Stimulated activated memory B cell treated with anti-CD40 and anti-IgM and Interleukin-4, amounts not matched to agents 10 μg/mL and 1 μg/mL and 100 μg/mL, for 72 hours (primary cell): Measurements from ENCODE around the gene DPAGT1.
"Not testable (repeated sequence)": the region's sequence is repeated elsewhere in the genome, so short reads cannot be mapped to it uniquely, and the experiment has no call there.

Experiments used
- ATAC-seq: fragments of 150-1000 bp; cut with Tn5 transposase; 2 replicates; pipeline ENCODE4 v1.10.0; 2021
- H3K27ac Mint-ChIP-seq: one replicate; pipeline ENCODE4 v1.8.0; 2022; ENCODE audit warnings: mild to moderate bottlenecking, mixed read lengths
- H3K27me3 Mint-ChIP-seq: one replicate; pipeline ENCODE4 v1.8.0; 2022; ENCODE audit warnings: mixed read lengths
- H3K36me3 Mint-ChIP-seq: one replicate; pipeline ENCODE4 v1.8.0; 2022; ENCODE audit warnings: mixed read lengths
- H3K4me1 Mint-ChIP-seq: one replicate; pipeline ENCODE4 v1.8.0; 2022; ENCODE audit warnings: mixed read lengths
- H3K4me3 Mint-ChIP-seq: one replicate; pipeline ENCODE4 v1.8.0; 2022; ENCODE audit warnings: mild to moderate bottlenecking, moderate library complexity, mixed read lengths
- H3K9me3 Mint-ChIP-seq: one replicate; pipeline ENCODE4 v1.8.0; 2022; ENCODE audit warnings: mixed read lengths

The DPAGT1 gene

GRCh38 chr11:119059128-119059527 is 42.5 kb downstream of the DPAGT1 start:
- Mint-ChIP-seq H3K4me1 (peaks cover 32% of the 10 kb centered on the region), H3K36me3 (peaks cover 18% of the 10 kb centered on the region)
- not testable (repeated sequence) for H3K27ac Mint-ChIP-seq, H3K9me3 Mint-ChIP-seq, H3K4me3 Mint-ChIP-seq, H3K27me3 Mint-ChIP-seq, ATAC-seq

- Mint-ChIP-seq H3K27ac (peak within 1 kb of the TSS; percentile 95), H3K36me3 (peaks cover 37% of the 10 kb centered on the region), H3K9me3 (no peaks in the 10 kb centered on the region), H3K27me3 (no peaks in the 10 kb centered on the region), H3K4me3 (peak within 1 kb of the TSS; percentile 91), H3K4me1 (peaks cover 51% of the 10 kb centered on the region)
- ATAC-seq = peak; percentile 97
Measured at GRCh38 chr11:119057000-119057769, 44.5 kb downstream of the DPAGT1 start, which contains the start of gene HYOU1. TSS of gene HYOU1 (minus strand) at chr11:119057205. CDS start at chr11:119056160, 1,045 bp downstream.

GRCh38 chr11:119056421-119056999 is 45.1 kb downstream of the DPAGT1 start:
- Mint-ChIP-seq H3K36me3 (peaks cover 42% of the 10 kb centered on the region), H3K27ac (peak overlapping the region; percentile 95), H3K9me3 (no peaks in the 10 kb centered on the region), H3K4me3 (peak overlapping the region; percentile 91), H3K27me3 (no peaks in the 10 kb centered on the region), H3K4me1 (peaks cover 58% of the 10 kb centered on the region)
- ATAC-seq = peak; percentile 3

DNA sequence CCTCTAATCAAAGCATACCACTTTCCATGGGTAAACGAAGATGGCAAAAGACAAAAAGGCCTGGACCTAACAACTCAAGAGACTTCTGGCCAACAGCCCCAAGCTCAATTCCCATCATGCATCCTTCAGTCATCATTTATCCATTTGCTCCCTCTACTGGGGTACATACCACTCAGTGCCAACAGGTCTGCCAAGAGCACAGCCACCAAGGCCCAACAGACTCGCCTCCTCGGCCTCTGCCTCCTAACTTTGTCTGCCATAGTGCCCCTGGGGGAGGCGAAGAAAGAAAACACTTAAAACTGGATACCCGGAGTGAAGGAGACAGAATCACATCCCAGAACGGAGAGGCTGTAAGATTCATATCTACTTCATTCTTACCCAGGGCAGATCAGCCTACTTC is 45.8 kb downstream of the DPAGT1 start:
- Mint-ChIP-seq H3K27ac (peak overlapping the region; percentile 95), H3K9me3 (no peaks in the 10 kb centered on the region), H3K4me1 (peaks cover 64% of the 10 kb centered on the region), H3K27me3 (no peaks in the 10 kb centered on the region), H3K4me3 (peak overlapping the region; percentile 91), H3K36me3 (peaks cover 48% of the 10 kb centered on the region)
- ATAC-seq = no peak

DNA sequence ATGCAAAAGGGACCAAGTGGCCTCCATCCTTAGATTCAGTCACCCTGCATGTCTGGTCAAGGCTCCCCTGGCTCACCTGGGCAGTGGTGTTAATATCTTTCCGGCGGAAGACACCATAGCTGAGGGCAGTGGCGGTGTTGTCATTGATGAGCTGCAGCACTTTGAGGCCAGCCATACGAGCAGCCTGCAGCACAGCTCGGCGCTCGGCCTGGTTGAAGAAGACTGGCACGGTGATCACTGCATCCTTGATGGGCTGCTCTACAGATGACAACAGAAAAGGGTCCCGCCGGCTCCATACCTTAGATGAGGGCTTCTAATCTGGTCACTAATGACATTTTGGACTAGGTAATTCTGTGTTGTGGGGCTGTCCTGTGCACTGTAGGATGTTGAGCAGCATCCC is 47.2 kb downstream of the DPAGT1 start:
- H3K36me3 Mint-ChIP-seq = peaks cover 56% of the 10 kb centered on the region
- H3K4me1 Mint-ChIP-seq = peaks cover 71% of the 10 kb centered on the region
- no peaks in the 10 kb centered on the region for H3K27me3 Mint-ChIP-seq
- no peak for ATAC-seq
- no peak overlapping the region for H3K27ac Mint-ChIP-seq
- no peaks in the 10 kb centered on the region for H3K9me3 Mint-ChIP-seq
- no peak overlapping the region for H3K4me3 Mint-ChIP-seq

GRCh38 chr11:119052163-119052814 is 49.4 kb downstream of the DPAGT1 start:
- no peak for ATAC-seq
- peak overlapping the region; percentile 61 for H3K27ac Mint-ChIP-seq
- no peaks in the 10 kb centered on the region for H3K9me3 Mint-ChIP-seq
- H3K27me3 Mint-ChIP-seq = no peaks in the 10 kb centered on the region
- H3K4me3 Mint-ChIP-seq = peak overlapping the region; percentile 77
- H3K4me1 Mint-ChIP-seq = peaks cover 59% of the 10 kb centered on the region
- peaks cover 77% of the 10 kb centered on the region for H3K36me3 Mint-ChIP-seq

DNA sequence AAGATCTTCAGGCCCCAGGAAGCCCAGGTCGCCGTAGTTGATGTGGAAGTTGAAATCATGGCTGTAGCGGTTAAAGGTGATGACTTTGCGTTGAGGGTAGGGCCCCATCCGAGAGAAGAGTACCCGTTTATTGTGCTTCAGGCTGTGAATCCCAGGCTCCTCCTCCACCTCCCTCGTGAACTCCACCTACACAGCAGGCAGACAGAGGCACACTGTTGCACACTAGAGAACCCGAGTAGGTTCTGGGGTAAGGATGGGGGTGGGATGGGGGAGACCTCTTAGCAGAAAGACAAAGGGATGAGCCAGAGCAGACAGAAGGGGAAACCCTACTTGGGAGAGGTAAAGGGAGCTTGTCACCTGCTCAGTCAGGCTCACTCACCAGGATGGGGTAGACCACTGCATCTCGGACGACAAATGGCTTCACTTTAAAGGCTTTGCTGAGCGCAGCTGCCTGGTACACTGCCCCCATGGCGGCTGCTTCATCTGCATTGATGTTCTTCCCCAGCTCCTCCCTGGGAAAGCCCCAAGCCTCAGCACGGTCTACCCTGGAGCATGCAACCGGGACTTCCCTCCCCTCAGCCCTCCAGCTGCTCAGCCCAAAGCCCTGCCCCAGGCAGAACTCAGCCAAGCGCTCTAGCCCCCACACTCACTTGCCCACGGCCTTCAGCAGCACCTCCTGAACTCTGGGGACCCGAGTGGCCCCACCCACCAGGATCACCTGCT is 50.1 kb downstream of the DPAGT1 start:
- Mint-ChIP-seq H3K36me3 (peaks cover 84% of the 10 kb centered on the region), H3K4me1 (peaks cover 58% of the 10 kb centered on the region)

DNA sequence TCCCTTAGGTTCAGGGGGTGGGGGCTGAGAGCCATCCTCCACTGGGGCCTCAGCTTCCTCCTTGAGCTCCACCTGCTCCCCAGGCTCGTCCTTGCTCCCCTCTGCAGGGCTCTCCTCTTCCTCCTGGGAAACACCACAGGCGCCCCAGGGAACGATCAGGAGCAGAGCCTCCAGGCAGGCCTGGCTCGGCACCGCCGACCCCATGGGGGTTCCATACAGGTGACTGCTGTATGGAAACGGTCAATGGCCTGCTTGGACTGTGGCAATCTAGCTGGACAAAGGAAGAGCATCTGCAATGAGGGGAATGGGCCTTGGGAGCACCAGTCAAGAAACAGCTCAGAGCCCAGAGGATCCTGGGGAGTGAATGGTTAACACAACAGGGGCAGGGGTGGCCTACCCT is 52.6 kb downstream of the DPAGT1 start:
- Mint-ChIP-seq H3K36me3 (peaks cover 88% of the 10 kb centered on the region), H3K9me3 (no peaks in the 10 kb centered on the region), H3K27ac (no peak overlapping the region), H3K4me3 (no peak overlapping the region), H3K27me3 (no peaks in the 10 kb centered on the region), H3K4me1 (peaks cover 39% of the 10 kb centered on the region)
- no peak for ATAC-seq

More for the DNA sequence above, 50.1 kb downstream of the DPAGT1 start:
- H3K4me3 Mint-ChIP-seq = peak overlapping the region; percentile 77
- ATAC-seq = peak; percentile 92
- H3K9me3 Mint-ChIP-seq = no peaks in the 10 kb centered on the region
- peak overlapping the region; percentile 61 for H3K27ac Mint-ChIP-seq
- H3K27me3 Mint-ChIP-seq = no peaks in the 10 kb centered on the region

DNA sequence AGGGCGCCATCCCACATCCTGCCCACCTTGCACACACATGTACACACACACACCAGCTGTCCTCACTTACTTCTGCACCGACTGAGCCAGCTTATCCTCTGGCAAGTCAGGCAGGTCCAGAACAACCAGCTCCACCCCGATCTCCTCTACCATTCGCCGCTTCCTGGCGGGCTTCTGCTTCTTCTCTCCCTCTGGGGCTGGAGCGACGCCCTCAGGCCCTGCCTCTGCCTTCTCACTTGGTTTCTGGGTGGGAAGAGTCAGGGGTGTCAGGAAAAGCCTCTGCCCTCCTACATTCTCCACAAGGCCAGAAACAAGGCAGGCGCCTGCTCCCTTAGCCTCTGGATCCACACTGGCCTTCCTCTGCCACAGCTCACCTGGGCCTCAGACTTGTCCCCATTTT is 53.0 kb downstream of the DPAGT1 start:
- H3K27me3 Mint-ChIP-seq = no peaks in the 10 kb centered on the region
- H3K9me3 Mint-ChIP-seq = no peaks in the 10 kb centered on the region
- no peak overlapping the region for H3K4me3 Mint-ChIP-seq
- ATAC-seq = no peak
- H3K27ac Mint-ChIP-seq = no peak overlapping the region
- peaks cover 35% of the 10 kb centered on the region for H3K4me1 Mint-ChIP-seq
- H3K36me3 Mint-ChIP-seq = peaks cover 84% of the 10 kb centered on the region

DNA sequence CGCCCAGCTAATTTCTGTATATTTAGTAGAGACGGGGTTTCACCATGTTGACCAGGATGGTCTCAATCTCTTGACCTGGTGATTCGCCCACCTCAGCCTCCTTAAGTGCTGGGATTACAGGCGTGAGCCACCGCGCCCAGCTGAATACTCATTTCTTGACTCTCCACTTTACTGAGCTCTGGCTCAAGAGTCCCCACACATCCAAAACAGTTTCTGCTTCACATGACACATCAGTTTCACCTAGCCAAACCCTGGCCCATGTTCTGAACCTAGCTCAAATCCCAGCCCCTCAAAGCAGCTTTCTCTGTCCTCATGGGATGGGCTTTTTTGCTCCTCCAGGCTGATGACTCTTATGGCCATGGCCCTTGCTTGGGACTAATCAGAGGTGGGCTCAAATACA is 54.4 kb downstream of the DPAGT1 start:
- H3K4me1 Mint-ChIP-seq = peaks cover 22% of the 10 kb centered on the region
- H3K36me3 Mint-ChIP-seq = peaks cover 70% of the 10 kb centered on the region
- H3K4me3 Mint-ChIP-seq = no peak overlapping the region
- no peak overlapping the region for H3K27ac Mint-ChIP-seq
- H3K27me3 Mint-ChIP-seq = no peaks in the 10 kb centered on the region
- no peaks in the 10 kb centered on the region for H3K9me3 Mint-ChIP-seq
- ATAC-seq = no peak
